ENCODE results near the gene BAIAP3. TPM values are rescaled to one million over a fixed set of nuclear protein-coding genes. Genes with fewer than 3 reads are reported as not detected.

BAIAP3 gene
- total RNA-seq, 1 donor from 2014 or later = 1.4 TPM

GRCh38 chr16:1344499-1344898 lies 11.1 kb downstream of the BAIAP3 start:
- intact Hi-C loops (cut with micrococcal nuclease) = loop anchor here (5.0 kb wide), 1 partner anchor 428 kb away; the partner anchor contains the start of genes EME2, MRPS34 and NME3

- intact Hi-C loops (cut with micrococcal nuclease) = no loop called here
Observed at GRCh38 chr16:1345087-1345486, 11.6 kb downstream of the BAIAP3 start.

GRCh38 chr16:1345651-1346421 lies 12.4 kb downstream of the BAIAP3 start:
- intact Hi-C loops (cut with micrococcal nuclease) = no loop called here

- intact Hi-C loops (cut with micrococcal nuclease) = no loop called here
Observed at GRCh38 chr16:1346422-1347285, 13.2 kb downstream of the BAIAP3 start.

- intact Hi-C loops (cut with micrococcal nuclease) = no loop called here
Observed at GRCh38 chr16:1347286-1347855, 13.9 kb downstream of the BAIAP3 start.

GRCh38 chr16:1347962-1348361 lies 14.5 kb downstream of the BAIAP3 start:
- intact Hi-C loops (cut with micrococcal nuclease) = no loop called here

GRCh38 chr16:1348441-1348840 lies 15.0 kb downstream of the BAIAP3 start:
- intact Hi-C loops (cut with micrococcal nuclease) = no loop called here

GRCh38 chr16:1348926-1349325 lies 15.5 kb downstream of the BAIAP3 start:
- intact Hi-C loops (cut with micrococcal nuclease) = no loop called here

GRCh38 chr16:1349351-1349750 lies 15.9 kb downstream of the BAIAP3 start:
- intact Hi-C loops (cut with micrococcal nuclease) = no loop called here

- intact Hi-C loops (cut with micrococcal nuclease) = loop anchor here (10.0 kb wide), 2 partner anchors 145 to 265 kb away; partner anchors contain the start of genes CRAMP1, IFT140 and TELO2
Observed at GRCh38 chr16:1349951-1350350, 16.5 kb downstream of the BAIAP3 start.

GRCh38 chr16:1350691-1351090 lies 17.2 kb downstream of the BAIAP3 start:
- intact Hi-C loops (cut with micrococcal nuclease) = loop anchor here (10.0 kb wide), 2 partner anchors 144 to 264 kb away; partner anchors contain the start of genes CRAMP1, IFT140 and TELO2

- intact Hi-C loops (cut with micrococcal nuclease) = loop anchor here (10.0 kb wide), 2 partner anchors 144 to 264 kb away; partner anchors contain the start of genes CRAMP1, IFT140 and TELO2
Observed at GRCh38 chr16:1351215-1351581, 17.8 kb downstream of the BAIAP3 start.

- intact Hi-C loops (cut with micrococcal nuclease) = loop anchor here (2.0 to 10.0 kb wide), 3 partner anchors 69 to 263 kb away; partner anchors contain the start of genes CRAMP1, IFT140, TELO2 and UQCC4
Observed at GRCh38 chr16:1351582-1352362, 18.3 kb downstream of the BAIAP3 start, which contains the start of the genes GNPTG and TSR3. GNPTG (plus strand) TSS chr16:1351931; CDS start chr16:1351966, 35 bp downstream. TSR3 (minus strand) TSS chr16:1351878; CDS start chr16:1351804, 74 bp downstream.

GRCh38 chr16:1354815-1355540 lies 21.5 kb downstream of the BAIAP3 start:
- intact Hi-C loops (cut with micrococcal nuclease) = loop anchor here (10.0 kb wide), 2 partner anchors 140 to 260 kb away; partner anchors contain the start of genes CRAMP1, IFT140 and TELO2

- intact Hi-C loops (cut with micrococcal nuclease) = loop anchor here (10.0 kb wide), 2 partner anchors 139 to 259 kb away; partner anchors contain the start of genes CRAMP1, IFT140 and TELO2
Observed at GRCh38 chr16:1355591-1355990, 22.1 kb downstream of the BAIAP3 start.

- intact Hi-C loops (cut with micrococcal nuclease) = loop anchor here (10.0 kb wide), 2 partner anchors 139 to 259 kb away; partner anchors contain the start of genes CRAMP1, IFT140 and TELO2
Observed at GRCh38 chr16:1356061-1356900, 22.8 kb downstream of the BAIAP3 start.

- intact Hi-C loops (cut with micrococcal nuclease) = loop anchor here (10.0 kb wide), 2 partner anchors 137 to 257 kb away; partner anchors contain the start of genes CRAMP1, IFT140 and TELO2
Observed at GRCh38 chr16:1357906-1358566, 24.6 kb downstream of the BAIAP3 start.

All from T-helper 1 cell treated with Interleukin-12 subunit alpha and Interleukin-12 subunit beta and Interleukin-4 antibody, amounts not matched to agents 30 ng/mL and 1 ng/mL, for 36 hours (primary cell).